WTC11 (cell line): ENCODE data around the gene SNX15. TPM values are rescaled to one million over a fixed set of nuclear protein-coding genes. Genes with fewer than 3 reads are reported as not detected.
"Not testable (repeated sequence)": the region's sequence is repeated elsewhere in the genome, so short reads cannot be mapped to it uniquely, and the experiment has no call there.

ENCODE experiments used
- ATAC-seq: fragments of 200-7000 bp; cut with Tn5 transposase; 2 replicates; pipeline ENCODE4 v1.10.0; 2021; ENCODE audit warnings: mild to moderate bottlenecking, moderate library complexity
- CTCF ChIA-PET: fragments of 300-600 bp; sonication (Branson Sonifier 250); formaldehyde crosslinking; loops from one replicate; lab custom pipeline; 2021; ENCODE audit warnings: antibody characterized with exemption; lab: Charles Lee
- POLR2A ChIA-PET: fragments of 350-600 bp; sonication (Branson Sonifier 250); formaldehyde crosslinking; loops from one replicate; lab custom pipeline; 2021; ENCODE audit warnings: antibody characterized with exemption; lab: Charles Lee
- DNase-seq: peaks from one replicate; pipeline ENCODE4 v3.0.0; 2021; ENCODE audit warnings: low spot score
- H3K27ac Mint-ChIP-seq: 2 replicates; pipeline ENCODE4 v1.8.0; 2021; ENCODE audit warnings: mixed read lengths
- H3K27me3 Mint-ChIP-seq: 2 replicates; pipeline ENCODE4 v1.8.0; 2021; ENCODE audit warnings: low read depth, mild to moderate bottlenecking, moderate library complexity, mixed read lengths
- H3K36me3 Mint-ChIP-seq: 2 replicates; pipeline ENCODE4 v1.8.0; 2021; ENCODE audit warnings: mixed read lengths
- H3K4me1 Mint-ChIP-seq: 2 replicates; pipeline ENCODE4 v1.8.0; 2022; ENCODE audit warnings: mixed read lengths
- H3K4me3 Mint-ChIP-seq: 2 replicates; pipeline ENCODE4 v1.8.0; 2021; ENCODE audit warnings: mild to moderate bottlenecking, moderate library complexity, mixed read lengths
- H3K9me3 Mint-ChIP-seq: 2 replicates; pipeline ENCODE4 v1.8.0; 2021; ENCODE audit warnings: mixed read lengths
- CDX4 ChIP-seq: fragments of 250-450 bp; sonication (Bioruptor Pico); IDR thresholded peaks from 2 replicates; pipeline ENCODE4 v1.9.0; 2021; ENCODE audit warnings: moderate library complexity, mild to moderate bottlenecking, inconsistent platforms, borderline replicate concordance
- CREB1 ChIP-seq: sonication (generic); formaldehyde crosslinking; IDR thresholded peaks from 2 replicates; pipeline ENCODE4 v1.8.0; 2023; ENCODE audit warnings: mild to moderate bottlenecking, missing genetic modification reagents
- E2F1 ChIP-seq: sonication (generic); formaldehyde crosslinking; IDR thresholded peaks from 2 replicates; pipeline ENCODE4 v1.8.0; 2022; ENCODE audit warnings: mild to moderate bottlenecking, missing genetic modification reagents
- ERG ChIP-seq: fragments of 250-450 bp; sonication (Bioruptor Pico); IDR thresholded peaks from 2 replicates; pipeline ENCODE4 v1.8.0; 2021; ENCODE audit warnings: mild to moderate bottlenecking
- GRHL2 ChIP-seq: fragments of 250-450 bp; sonication (Bioruptor Pico); IDR thresholded peaks from 2 replicates; pipeline ENCODE4 v1.8.0; 2022; ENCODE audit warnings: mild to moderate bottlenecking, moderate library complexity; ENCODE audit not compliant: insufficient replicate concordance, severe bottlenecking
- HMGA2 ChIP-seq: fragments of 250-450 bp; sonication (Bioruptor Pico); IDR thresholded peaks from 2 replicates; pipeline ENCODE4 v1.4.0; 2021; ENCODE audit warnings: mild to moderate bottlenecking, moderate library complexity
- HMGXB4 ChIP-seq: sonication (generic); formaldehyde crosslinking; IDR thresholded peaks from 2 replicates; pipeline ENCODE4 v1.8.1; 2023; ENCODE audit warnings: mild to moderate bottlenecking, moderate library complexity, missing genetic modification reagents
- JAZF1 ChIP-seq: fragments of 250-450 bp; sonication (Bioruptor Pico); IDR thresholded peaks from 2 replicates; pipeline ENCODE4 v1.9.0; 2021; ENCODE audit warnings: moderate library complexity, mild to moderate bottlenecking, inconsistent platforms
- JUN ChIP-seq: sonication (generic); formaldehyde crosslinking; IDR thresholded peaks from 2 replicates; pipeline ENCODE4 v1.8.0; 2023; ENCODE audit warnings: mild to moderate bottlenecking, missing genetic modification reagents
- MLX ChIP-seq: sonication (generic); formaldehyde crosslinking; IDR thresholded peaks from 2 replicates; pipeline ENCODE4 v1.8.1; 2023; ENCODE audit warnings: mild to moderate bottlenecking, missing genetic modification reagents, moderate library complexity
- TCF7 ChIP-seq: sonication (generic); formaldehyde crosslinking; IDR thresholded peaks from 2 replicates; pipeline ENCODE4 v1.8.0; 2022; ENCODE audit warnings: mild to moderate bottlenecking, low read depth, missing genetic modification reagents, moderate library complexity
- ZMAT4 ChIP-seq: fragments of 250-450 bp; sonication (Bioruptor Pico); IDR thresholded peaks from 2 replicates; pipeline ENCODE4 v1.9.0; 2021; ENCODE audit warnings: mild to moderate bottlenecking
- ZNF138 ChIP-seq: sonication (generic); formaldehyde crosslinking; conservative IDR thresholded peaks from 2 replicates; pipeline ENCODE4 v1.8.1; 2022; ENCODE audit warnings: mild to moderate bottlenecking, moderate library complexity, missing genetic modification reagents
- ZNF232 ChIP-seq: sonication (generic); formaldehyde crosslinking; IDR thresholded peaks from 2 replicates; pipeline ENCODE4 v1.8.0; 2022; ENCODE audit warnings: mild to moderate bottlenecking, missing genetic modification reagents
- ZNF416 ChIP-seq: fragments of 250-450 bp; sonication (Bioruptor Pico); IDR thresholded peaks from 2 replicates; pipeline ENCODE4 v1.9.0; 2021; ENCODE audit warnings: mild to moderate bottlenecking, inconsistent platforms
- ZSCAN18 ChIP-seq: fragments of 250-450 bp; sonication (Bioruptor Pico); IDR thresholded peaks from 2 replicates; pipeline ENCODE4 v2.1.2; 2022; ENCODE audit warnings: mild to moderate bottlenecking, moderate library complexity
- total RNA-seq: library from RNA; stranded (reverse); gene quantifications from 3 replicates; pipeline ENCODE4 v1.2.3, GENCODE V29; 2021

Gene SNX15
- total RNA-seq, 1 experiment from 2014 or later: 17.6 TPM

GRCh38 chr11:65021509-65021908 is 5.7 kb upstream of the SNX15 start:
- ChIA-PET POLR2A (no interaction called here), CTCF (no interaction called here)
- H3K27ac Mint-ChIP-seq: no peak overlapping the region
- peaks cover 42% of the 10 kb centered on the region for H3K36me3 Mint-ChIP-seq
- DNase-seq (no peak), ATAC-seq (no peak)
- TF ChIP-seq ZNF232 (CRISPR knock-in tag) (no peak), ERG (CRISPR knock-in tag) (no peak), ZNF416 (CRISPR knock-in tag) (no peak), ZMAT4 (CRISPR knock-in tag) (no peak), ZSCAN18 (CRISPR knock-in tag) (no peak), JUN (CRISPR knock-in tag) (no peak), TCF7 (CRISPR knock-in tag) (no peak), MLX (no peak), CDX4 (CRISPR knock-in tag) (no peak)
- peaks cover 5% of the 10 kb centered on the region for H3K4me1 Mint-ChIP-seq
- H3K9me3 Mint-ChIP-seq: no peaks in the 10 kb centered on the region
- no peak overlapping the region for H3K4me3 Mint-ChIP-seq
- peaks cover 3% of the 10 kb centered on the region; the same call in 1 of the 2 replicates for H3K27me3 Mint-ChIP-seq

- H3K9me3 Mint-ChIP-seq, POLR2A ChIA-PET, H3K27me3 Mint-ChIP-seq, H3K4me3 Mint-ChIP-seq, H3K4me1 Mint-ChIP-seq, DNase-seq, H3K27ac Mint-ChIP-seq, ATAC-seq: not testable (repeated sequence)
- peaks cover 23% of the 10 kb centered on the region for H3K36me3 Mint-ChIP-seq
- CTCF ChIA-PET: interaction anchor here (0.7 kb wide), 1 partner anchor 232 kb away, joined by 3 read pairs; no protein-coding TSS in a partner anchor
Observed at GRCh38 chr11:65023502-65023901, 3.7 kb upstream of the SNX15 start.

- 0 out of 2 replicates have a peak overlapping the region, but pooled peaks have one; percentile 3 for H3K27ac Mint-ChIP-seq
- CTCF ChIA-PET: interaction anchor here (0.7 to 3.6 kb wide), 6 partner anchors 12 to 178 kb away, joined by 3 to 23 read pairs (median 4); partner anchors contain the start of genes ARL2, SAC3D1 and VPS51
Observed at GRCh38 chr11:65026810-65027209, 429 bp upstream of the SNX15 start.

More at GRCh38 chr11:65026810-65027209, 429 bp upstream of the SNX15 start:
- H3K36me3 Mint-ChIP-seq: peaks cover 5% of the 10 kb centered on the region; the same call in 1 of the 2 replicates
- peak overlapping the region; percentile 67 for H3K4me3 Mint-ChIP-seq
- no peak for DNase-seq
- H3K9me3 Mint-ChIP-seq: no peaks in the 10 kb centered on the region
- POLR2A ChIA-PET: no interaction called here
- H3K4me1 Mint-ChIP-seq: peaks cover 9% of the 10 kb centered on the region
- TF ChIP-seq GRHL2: no peak
- no peak for TF ChIP-seq HMGA2
- no peak for TF ChIP-seq E2F1 (CRISPR knock-in tag)
- no peak for TF ChIP-seq JAZF1 (CRISPR knock-in tag)
- TF ChIP-seq HMGXB4 (CRISPR knock-in tag): no peak
- no peak for TF ChIP-seq CREB1 (CRISPR knock-in tag)
- TF ChIP-seq ZNF138 (CRISPR knock-in tag): no peak
- ATAC-seq: no peak
- peaks cover 5% of the 10 kb centered on the region for H3K27me3 Mint-ChIP-seq
